ENCODE measurements around the gene VAMP2.

DNA sequence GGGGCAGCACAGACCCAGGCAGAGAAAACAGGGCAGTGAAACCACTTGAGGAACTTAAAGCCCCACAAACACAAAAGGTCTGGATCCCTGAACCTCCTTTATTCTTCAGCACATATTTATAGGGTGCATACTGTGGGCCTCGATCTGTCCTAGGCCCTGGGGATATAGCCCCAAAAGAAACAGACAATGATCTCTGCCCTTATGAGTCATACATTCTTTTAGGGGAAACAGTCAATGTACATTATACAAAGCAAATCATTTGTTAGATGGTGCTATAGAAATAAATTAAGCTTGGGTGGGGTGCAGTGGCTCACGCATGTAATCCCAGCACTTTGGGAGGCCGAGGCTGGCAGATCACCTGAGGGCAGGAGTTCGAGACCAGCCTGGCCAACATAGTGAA lies 28.8 kb downstream of the VAMP2 start:
- TF ChIP-seq, protein P1, sequence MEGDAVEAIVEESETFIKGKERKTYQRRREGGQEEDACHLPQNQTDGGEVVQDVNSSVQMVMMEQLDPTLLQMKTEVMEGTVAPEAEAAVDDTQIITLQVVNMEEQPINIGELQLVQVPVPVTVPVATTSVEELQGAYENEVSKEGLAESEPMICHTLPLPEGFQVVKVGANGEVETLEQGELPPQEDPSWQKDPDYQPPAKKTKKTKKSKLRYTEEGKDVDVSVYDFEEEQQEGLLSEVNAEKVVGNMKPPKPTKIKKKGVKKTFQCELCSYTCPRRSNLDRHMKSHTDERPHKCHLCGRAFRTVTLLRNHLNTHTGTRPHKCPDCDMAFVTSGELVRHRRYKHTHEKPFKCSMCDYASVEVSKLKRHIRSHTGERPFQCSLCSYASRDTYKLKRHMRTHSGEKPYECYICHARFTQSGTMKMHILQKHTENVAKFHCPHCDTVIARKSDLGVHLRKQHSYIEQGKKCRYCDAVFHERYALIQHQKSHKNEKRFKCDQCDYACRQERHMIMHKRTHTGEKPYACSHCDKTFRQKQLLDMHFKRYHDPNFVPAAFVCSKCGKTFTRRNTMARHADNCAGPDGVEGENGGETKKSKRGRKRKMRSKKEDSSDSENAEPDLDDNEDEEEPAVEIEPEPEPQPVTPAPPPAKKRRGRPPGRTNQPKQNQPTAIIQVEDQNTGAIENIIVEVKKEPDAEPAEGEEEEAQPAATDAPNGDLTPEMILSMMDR (IDR thresholded peaks at IDR 0.05), result no peak
- no peak for TF ChIP-seq ZFX (IDR thresholded peaks at IDR 0.05; ENCODE audit: borderline replicate concordance)

Measured in 22Rv1 (cell line).